Amygdala (tissue), 56 donors: ENCODE data around the gene CD7.
A peak's percentile ranks its signal among the peaks of the same experiment; 100 is the strongest.
"Not testable (repeated sequence)": the region's sequence is repeated elsewhere in the genome, so short reads cannot be mapped to it uniquely, and the experiment has no call there.

ENCODE experiments used
- DNase-seq, 56 donors: peaks; one replicate each; lab custom pipeline; 2025; lab: John Stamatoyannopoulos, UW

CD7 gene

DNA sequence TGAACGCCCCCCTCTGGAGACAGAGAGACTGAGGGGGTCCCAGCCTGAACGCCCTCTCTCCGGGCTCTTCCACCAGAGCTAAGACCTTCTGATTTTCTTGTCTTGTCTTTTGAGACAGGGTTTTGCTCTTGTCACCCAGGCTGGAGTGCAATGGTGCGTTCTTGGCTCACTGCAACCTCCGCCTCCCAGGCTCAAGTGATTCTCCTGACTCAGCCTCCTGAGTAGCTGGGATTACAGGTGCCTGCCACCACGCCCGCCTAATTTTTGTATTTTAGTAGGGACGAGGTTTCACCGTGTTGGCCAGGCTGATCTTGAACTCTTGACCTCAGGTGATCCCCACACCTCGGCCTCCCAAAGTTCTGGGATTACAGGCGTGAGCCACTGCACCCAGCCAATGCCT is 30.6 kb upstream of the CD7 start:
- DNase-seq = not testable (repeated sequence)

DNA sequence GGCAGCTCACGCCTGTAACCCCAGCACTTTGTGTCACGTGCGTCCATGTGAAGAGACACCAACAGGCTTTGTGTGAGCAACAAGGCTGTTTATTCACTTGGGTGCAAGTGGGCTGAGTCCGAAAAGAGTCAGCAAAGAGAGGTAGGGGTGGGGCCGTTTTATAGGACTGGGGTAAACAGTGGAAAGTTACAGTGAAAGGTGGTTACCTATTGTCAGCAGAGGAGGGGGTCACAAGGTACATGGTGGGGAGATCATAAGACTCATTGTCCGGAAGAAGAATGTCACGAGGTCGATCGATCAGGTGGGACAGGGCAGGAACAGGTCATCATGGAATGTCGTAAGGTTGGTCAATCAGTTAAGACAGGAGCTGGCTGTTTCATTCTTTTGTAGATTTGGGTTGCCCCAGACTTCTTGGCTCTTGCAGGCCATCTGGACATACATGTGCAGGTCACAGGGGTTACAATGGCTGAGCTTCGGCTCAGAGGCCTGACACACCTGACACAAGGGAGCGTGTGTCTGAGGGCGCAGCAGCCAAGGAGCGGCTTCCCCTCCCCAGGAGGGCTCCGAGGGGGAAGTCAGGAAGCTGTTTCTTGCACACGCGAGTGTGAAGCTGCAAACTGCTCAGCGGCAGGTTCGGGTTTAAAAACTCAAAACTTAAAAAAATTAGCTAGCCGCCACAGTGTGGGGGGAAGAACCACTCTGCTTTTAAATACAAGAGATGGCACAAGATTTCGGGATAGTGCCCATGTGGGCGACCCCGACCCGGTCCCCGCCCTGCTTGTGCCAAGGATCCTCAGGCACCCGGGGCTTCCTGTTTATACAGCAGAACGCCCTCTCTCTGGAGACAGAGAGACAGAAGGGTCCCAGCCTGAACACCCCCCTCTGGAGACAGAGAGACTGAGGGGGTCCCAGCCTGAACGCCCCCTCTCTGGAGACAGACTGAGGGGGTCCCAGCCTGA is 29.2 kb upstream of the CD7 start:
- no peak for DNase-seq

DNA sequence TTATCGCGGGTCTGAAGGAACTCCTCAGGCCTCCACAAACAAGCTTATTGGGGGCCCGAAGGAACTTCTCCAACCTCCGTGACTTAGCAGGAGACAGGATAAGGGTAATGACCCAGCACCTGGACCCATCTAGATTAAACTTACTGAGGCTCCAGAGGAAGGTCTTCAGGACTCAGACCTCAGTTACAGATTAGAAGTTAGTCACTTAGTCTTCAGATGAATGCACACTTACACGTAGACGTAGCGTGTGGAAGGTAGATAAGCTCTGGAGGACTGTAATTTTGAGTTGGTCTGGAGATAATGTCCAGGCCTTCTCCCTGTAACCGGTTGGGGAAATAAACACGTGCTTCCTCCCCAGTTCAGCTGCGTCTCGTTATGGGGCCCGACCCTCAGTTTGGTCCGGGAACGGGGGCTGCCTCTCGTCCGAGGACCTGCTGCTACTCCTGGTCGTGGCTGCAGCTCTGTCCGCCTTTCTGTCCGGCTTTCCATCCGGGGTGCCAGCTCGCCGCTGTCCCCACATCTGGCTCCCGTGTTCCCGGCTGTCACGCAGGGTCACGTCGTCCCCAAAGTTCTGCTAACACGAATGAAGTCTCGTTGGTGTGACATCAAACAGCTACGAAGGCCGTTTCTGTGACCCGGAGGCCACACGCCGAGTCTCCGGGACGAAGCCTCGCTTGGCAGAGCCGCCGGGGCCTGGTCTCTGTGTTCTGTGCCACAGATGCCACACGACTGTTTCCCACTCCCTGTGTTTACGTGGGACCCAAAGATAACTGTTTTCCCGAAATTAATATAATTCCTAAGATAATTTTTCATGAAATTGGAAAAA is 28.0 kb upstream of the CD7 start:
- DNase-seq = no peak

DNA sequence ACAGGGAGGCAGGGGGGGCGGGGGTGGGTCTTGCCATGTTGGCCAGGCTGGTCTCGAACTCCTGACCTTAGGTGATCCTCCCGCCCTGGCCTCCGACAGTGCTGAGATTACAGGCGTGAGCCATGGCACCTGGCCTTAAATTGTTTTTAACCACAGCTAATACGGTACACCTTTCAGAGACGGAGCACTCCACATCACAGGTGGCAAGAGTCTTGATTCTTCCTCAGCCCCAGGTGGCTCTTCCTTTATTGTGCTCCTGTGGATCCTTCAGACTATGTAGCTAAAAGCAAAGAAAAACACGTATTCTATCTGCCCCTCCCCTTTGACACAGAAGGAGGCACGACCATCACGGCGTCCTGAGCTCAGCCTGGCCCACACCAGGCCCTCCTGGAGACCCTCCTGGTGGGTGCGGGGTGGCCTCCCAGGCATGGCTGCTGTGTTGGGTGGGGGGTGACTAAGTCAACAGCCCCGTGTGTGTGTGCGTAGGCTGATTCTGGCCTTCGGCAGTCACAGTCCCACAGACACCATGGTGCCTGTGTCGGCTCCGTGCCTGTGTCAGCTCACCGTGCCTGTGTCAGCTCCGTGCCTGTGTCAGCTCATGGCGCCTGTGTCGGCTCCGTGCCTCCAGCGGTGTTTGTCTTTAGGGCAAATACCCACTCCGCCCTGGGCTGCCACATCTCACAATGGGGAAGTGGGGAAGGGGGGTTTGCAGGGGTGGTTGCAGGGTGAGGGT is 26.9 kb upstream of the CD7 start:
- DNase-seq = no peak

DNA sequence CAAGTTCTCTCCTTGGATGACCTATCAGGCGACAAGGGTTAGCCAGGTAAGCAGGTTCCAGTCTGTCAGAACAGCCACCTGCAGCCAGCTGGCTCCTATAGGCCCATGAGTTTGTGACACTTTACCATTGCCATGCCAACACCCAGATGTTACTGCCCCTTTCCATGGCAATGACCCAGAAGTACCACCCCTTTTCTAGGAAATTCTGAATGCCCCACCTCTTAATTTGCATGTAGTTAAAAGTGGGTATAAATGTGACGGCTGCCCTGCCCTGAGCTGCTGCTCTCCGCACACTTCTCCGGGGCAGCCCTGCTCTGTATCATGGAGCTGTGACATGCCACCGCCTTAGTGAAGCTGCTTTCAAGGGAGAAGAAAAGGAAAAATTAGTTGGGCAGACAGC is 26.2 kb upstream of the CD7 start:
- DNase-seq = no peak

DNA sequence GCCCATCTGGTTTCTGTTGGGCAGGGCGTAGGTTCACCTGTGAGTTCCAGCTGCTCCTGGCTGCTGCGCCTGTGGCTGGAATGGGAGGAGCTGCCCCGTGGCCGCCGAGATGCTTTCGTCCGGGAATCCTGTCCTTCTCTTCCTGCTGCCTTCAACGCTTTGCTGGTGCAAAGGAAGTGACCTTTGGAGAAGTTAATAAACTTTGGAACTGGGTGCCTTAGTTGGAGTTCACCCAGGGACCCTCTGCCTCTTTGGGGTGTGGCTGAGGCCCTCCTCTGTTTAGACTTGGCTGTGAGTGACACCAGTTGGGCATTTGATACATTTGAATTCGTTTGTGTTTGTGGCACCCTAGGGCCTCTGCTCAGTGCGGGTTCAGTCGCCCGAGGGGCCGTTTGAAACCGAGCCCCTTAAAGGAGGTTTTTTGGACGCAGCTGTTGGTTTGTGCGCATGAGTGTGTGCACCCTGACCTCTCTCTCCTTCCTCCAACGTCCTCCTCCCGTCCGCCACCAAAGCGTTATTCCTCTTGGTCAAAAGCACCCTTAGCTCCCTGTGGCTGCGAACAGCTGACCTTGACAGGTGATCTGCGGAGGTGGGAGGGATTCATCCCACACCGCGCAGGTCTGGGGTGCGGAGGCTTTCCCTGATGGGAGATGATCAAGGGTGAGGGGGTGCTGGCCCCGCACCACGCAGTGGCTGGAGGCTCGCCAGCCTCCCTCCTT is 25.1 kb upstream of the CD7 start:
- DNase-seq = no peak

DNA sequence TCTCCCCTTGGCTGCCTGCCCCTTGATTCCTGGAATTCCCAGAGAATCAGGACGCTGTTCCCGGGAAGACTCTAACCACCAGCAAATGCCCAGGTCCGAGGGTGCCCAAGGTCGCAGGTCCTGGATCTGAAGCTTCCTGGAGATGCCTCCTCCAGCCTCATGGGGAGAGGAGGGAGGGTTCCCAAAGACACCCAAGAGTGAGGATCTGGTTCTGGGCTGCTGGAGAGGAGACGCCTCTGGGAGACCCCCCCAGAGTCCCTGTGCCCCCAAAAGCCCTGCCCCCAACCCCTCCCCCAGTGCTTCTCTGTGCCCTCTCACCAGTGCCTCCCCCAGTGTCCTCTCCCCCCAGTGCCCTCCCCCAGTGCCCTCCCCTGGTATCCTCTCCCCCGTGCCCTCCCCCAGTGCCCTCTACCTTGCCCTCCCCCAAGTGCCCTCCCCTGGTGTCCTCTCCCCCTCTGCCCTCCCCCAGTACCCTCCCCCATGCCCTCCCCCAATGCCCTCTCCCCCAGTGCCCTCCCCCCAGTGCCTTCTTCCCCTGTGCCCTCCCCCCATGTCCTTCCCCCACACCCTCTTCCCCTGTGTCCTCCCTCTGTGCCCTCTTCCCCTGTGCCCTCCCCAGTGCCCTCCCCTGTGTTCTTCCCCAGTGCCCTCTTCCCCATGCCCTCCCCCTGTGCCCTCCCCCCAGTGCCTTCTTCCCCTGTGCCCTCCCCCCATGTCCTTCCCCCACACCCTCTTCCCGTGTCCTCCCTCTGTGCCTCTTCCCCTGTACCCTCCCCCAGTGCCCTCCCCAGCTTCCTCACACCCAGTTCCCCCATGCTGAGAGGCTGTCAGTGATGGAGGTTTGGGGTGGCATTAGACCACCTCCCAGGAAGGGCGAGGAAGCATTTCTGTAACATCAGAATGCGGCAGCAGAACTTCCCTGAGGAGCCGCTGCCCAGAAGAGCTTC is 22.5 kb upstream of the CD7 start:
- DNase-seq = no peak

DNA sequence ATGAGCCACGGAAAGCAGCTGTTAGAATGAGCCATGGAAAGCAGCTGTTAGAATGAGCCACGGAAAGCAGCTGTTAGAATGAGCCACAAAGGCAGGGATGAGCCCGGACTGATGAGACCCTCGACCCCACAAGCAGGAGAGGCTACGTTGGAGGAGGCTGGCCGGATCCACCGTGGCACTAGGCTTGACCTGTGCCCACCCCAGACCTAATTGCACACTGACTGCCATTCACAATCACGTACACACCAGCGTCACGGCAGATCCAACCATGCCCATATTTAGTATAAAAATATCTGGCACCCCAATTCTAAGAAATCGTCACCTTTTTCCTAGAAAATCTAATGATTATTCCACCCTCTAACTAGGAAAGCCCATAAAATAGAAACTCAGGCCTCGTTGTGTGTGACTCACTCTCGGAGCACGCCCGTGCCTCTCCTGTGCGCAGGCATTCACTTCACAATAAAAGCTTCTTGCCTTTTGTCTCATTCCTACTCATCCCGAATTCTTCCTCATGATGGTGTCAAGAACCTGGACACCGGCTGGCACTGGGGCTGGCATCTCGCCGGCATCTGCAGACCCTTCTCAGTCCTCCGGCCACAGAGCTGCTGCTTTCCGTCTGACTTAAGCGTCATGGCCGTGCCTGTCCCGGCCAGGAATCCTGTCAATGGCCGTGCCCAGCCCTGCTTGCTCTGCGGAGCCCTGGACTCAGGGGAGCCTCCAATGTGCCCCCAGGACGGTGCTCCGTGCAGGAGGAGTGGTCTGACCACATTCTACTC is 21.6 kb upstream of the CD7 start:
- peak in 2 of 56 donors; percentile 8 to 18 for DNase-seq

DNA sequence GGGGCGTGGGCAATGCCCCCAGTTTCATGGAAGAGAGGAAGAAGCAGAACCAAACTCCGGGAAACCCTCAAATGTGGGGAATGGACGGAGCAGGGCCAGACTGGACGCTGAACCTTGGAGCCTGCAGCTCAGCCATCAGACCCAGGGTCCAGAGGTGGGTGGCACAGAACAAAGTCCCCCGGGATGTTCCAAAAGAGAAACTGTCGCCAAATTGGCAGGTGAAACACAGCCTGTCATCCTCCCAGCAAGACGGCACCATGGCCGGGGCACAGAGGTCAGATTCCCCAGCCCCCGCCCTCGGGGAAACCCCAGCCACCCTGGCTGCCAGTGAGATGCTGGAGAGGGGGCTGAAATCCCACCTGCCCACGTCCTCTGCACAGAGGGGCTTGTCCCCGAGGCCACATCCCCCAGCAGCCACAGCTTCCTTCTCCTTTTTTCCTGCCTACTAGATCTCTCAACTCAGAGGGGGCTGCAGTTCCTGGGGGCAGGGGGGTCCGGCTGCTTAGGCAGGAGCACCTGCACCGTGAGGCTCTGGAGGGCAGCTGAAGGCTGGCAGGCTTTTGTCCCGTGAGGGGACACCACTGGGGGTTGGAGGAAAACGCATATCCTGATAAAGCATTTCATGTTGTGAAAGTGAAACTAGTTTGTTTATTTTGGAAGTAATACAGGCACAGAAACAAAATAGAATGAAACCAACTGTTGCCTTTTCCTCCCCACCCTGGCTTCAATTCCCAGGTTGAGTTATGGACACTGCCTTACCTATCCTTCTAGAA is 17.4 kb upstream of the CD7 start:
- no peak for DNase-seq

DNA sequence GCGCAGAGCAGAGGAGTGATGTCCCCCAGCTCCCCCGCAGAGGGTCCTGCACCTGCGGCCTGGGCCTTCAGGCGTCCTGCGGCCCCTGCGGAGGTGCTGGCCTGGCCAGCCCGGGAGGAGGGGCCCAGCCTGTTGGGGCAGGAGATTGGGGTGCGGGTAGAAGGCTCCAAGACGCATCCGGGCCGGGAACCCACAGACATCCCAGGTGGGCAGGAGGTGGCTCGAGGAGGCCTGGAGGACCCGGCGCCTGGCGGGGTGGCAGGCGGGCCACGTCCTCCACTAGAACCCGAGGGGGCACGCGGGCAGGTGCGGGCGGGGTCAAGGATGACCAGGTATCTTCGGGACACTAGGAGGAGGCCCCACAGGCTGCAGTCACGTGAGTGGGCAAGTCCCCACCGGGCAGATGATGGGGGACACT is 16.8 kb upstream of the CD7 start:
- DNase-seq = no peak

DNA sequence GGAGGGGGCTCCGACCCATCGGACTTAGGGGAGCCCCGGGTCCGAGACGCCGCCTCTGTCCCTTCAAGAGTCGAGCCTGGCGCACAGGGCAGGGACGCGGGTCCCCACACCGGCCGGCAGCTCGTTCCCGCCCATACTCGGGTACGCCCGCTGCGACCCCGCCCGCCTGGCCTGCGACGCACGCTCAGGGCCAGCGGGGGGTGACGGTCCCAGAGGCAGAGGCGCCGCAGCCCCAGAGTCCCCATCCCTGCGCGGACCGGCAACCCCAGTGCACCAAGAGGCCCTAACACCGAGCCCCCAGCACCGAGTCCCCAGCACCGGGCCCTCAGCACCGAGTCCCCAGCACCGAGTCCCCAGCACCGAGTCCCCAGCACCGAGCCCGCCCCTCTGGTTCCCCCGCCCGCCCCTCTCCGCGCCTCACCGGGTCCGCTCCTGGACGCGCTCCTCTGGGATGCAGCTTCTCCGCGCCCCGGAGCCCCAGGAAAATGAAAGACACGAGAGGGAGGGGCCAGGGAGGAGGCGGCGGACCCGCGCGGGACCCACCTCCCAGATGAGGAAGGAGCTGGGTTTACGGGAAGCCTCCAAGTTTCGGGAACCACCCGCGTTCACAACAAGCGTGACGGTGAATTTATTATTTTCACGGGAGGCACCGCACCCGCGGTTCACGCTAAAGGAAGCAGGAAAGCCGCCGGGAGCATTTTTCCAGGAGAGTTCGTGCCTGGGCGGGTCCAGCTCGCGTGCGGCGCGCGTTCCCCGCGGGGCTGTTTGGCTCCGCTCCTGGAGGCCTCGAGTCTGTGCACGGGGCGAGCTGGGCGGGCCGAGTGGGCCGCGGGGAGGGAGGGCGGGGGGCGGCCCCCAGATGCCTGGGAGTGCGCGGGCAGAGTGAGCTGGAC is 16.1 kb upstream of the CD7 start, which contains the start of gene SECTM1:
Gene SECTM1 (minus strand): TSS at position 488 of the 893 bp plus-strand sequence. CDS start 6,526 bp downstream, outside the sequence.
- peak in 1 of 56 donors; percentile 42 for DNase-seq

DNA sequence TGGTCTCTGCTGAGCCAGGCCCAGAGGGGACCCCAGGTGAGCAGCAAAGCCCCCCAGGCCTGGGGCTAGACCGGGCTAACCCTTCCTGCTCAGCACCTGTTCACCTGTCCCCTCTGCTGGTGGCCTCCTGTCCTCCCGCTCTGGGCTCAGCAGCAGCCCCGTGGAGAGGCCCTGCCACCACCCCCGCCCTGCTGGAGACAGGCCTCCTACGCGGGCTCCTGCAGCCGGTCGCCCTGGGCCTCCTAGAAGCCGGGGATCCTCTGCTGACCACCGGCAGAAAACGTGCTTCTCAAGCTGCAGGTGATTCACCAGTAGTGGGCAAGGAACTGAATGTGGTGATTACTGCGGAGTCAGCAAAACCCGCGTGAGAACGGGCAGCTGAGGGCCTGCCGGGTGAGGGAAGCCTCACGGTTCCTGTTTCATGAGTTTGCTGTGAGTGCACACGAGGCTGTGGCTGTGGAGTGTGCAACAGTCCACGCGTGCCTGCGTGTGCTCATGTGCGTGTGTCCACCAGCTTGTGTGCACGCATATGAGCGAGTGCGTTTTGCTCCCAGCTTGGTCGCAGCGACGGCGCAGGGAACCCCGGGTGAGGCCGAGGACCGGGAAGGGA is 15.4 kb upstream of the CD7 start:
- DNase-seq = peak in 4 of 56 donors; percentile 18 to 43 (median 31)

DNA sequence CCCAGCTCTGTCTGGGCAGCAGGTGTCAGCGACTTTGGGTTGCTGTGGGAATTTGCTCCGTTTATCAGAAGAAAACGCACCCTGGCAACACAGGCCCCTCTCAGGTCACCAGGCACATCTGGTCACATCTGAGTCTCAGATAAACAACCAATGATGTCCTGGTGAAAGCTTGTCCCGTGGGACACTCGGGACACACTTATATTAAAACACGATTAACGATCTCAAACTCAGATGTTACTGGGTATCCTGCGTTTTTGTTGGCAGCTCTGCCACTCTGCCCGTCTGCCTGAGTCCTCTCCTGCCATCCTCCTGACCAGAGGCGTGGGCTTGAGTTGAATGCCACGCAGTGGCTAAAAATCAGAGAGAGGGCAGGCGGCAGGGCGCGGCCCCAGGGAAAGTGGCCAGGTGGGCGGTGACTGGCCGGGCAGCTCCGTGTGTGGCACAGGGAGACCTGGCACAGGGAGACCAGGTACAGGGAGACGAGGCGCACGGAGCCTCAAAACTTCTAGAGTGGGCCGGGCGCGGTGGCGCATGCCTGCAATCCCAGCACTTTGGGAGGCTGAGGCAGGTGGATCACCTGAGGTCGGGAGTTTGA is 14.0 kb upstream of the CD7 start:
- DNase-seq = no peak

DNA sequence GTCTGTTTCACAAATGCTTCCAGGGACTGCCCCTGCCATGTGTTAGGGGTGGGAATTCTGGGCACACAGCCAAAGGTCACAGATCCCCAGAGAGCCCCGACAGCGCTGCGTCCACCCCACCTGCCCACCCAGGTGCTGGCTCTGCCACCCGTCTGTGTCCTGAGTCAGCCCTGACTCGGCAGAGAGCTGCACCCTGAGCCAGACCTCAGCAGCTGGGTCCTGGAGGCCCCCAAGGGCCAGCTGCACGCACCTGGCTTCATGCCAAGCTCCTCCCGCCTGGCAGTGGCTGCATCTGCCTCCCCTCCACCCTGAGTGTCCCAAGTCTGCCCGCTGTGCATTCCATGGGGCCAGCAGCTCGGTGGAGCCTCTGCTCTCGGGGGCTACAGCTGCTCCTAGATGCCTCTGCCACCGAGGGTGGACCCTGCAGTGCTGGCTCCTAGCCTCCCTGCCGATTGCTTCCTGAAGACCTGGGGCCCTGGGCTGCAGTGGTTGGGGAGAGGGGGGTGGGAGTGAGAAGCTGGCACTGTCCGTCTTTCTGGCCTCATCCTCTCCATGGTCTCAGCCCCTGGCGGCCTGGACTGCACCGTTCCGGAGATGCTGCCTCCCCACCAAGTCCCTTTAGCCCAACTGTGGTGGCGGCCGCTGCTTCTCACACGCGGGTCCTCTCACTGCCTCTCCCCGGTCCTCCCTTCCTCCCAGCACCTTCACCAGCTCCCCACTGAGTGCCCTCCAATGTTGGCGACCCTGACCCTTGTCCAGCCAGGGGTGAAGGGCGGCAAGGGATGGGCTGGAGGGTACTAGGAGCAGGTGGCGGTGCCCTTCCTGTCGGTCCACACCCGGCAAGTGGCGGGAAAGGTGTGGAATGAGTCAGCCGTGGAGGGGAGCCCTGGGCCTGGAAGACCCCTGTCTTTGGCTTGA is 13.2 kb upstream of the CD7 start:
- DNase-seq = peak in 7 of 56 donors; percentile 3 to 44 (median 26)
